GM21576 (cell line): ENCODE data around the gene ZNF30.
A peak's percentile ranks its signal among the peaks of the same experiment; 100 is the strongest.
"Not testable (repeated sequence)": the region's sequence is repeated elsewhere in the genome, so short reads cannot be mapped to it uniquely, and the experiment has no call there.

ENCODE experiments used
- ATAC-seq: cut with Tn5 transposase; IDR thresholded peaks from one replicate; pipeline ENCODE4 v1.9.1; 2021; ENCODE audit warnings: mild to moderate bottlenecking, moderate library complexity; ENCODE audit not compliant: unreplicated experiment

ZNF30 gene

GRCh38 chr19:34960103-34960805, 33.6 kb downstream of the ZNF30 start:
- ATAC-seq = no peak

GRCh38 chr19:34960940-34961679, 34.4 kb downstream of the ZNF30 start:
- ATAC-seq = no peak

DNA sequence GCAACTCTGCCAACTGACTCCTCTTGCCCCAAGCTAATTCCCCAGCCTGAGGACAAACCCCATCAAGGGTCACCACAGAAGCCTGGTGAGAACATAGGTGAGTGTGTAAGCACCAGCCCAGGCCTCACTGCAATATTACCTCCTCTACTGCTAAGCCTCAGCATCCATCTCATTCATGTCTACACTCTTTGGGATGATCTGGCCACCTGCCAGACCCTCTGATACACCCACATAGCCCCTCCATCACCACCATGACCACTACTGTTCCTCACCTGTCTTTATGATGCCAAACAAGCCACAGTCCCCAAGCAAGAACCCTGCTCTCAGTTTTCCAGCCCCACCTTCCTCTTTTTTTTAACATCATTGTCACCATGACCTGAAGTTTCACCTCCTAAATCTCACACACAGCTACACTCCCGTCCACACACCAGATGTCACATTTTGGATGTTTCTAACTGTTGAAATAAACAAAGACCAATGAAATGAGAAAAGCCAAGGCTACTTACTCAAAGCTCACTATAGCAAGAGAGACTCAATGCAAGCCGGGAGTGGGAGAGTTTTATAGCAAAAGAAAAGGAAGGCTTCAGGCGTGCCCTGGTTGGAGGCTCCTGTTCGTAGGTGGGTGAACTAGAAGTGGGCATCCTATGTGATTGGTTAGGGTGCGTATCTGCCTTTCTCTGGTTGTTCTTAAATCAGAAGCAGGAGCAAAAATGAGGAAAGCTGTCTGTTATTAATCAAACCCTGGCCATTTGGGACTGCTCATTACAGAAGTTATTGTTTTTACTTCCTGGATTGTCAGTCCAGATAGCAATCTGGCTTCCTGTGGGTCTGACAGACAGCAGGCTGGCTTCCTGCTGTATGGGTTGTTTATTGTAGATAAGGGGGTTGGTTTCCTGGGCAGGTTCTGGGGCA, 35.3 kb downstream of the ZNF30 start:
- no peak for ATAC-seq

GRCh38 chr19:34962687-34963572, 36.2 kb downstream of the ZNF30 start:
- no peak for ATAC-seq

GRCh38 chr19:34963573-34964406, 37.1 kb downstream of the ZNF30 start, which contains the start of gene ZNF792:
ZNF792 (minus strand) TSS chr19:34964229; CDS start chr19:34963662, 567 bp downstream.
- peak; percentile 58 for ATAC-seq

- no peak for ATAC-seq
Observed at GRCh38 chr19:34964598-34964997, 37.9 kb downstream of the ZNF30 start.

GRCh38 chr19:34965505-34965904, 38.8 kb downstream of the ZNF30 start:
- not testable (repeated sequence) for ATAC-seq

DNA sequence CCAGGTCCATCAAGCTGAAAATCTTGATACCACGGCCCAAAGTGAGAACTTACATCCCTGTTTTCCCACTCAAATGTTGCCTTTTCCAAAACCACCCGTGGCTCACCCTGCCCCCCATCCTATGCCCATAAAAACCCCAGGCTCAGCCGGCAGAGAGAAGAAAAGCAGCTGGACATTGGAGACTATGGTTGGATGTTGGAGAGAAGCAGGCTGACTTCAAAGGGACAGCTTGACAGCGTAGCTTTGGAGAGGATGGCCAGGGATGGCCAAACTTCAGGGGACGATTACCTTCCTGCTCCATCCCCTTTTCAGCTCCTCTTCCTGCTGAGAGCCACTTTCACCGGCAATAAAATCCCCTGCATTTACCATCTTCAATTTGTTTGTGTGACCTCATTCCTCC, 40.8 kb downstream of the ZNF30 start:
- no peak for ATAC-seq

GRCh38 chr19:34969721-34970120, 43.0 kb downstream of the ZNF30 start:
- no peak for ATAC-seq

GRCh38 chr19:34970185-34970780, 43.6 kb downstream of the ZNF30 start:
- ATAC-seq = not testable (repeated sequence)

- ATAC-seq = no peak
Observed at GRCh38 chr19:34972163-34972705, 45.5 kb downstream of the ZNF30 start.

DNA sequence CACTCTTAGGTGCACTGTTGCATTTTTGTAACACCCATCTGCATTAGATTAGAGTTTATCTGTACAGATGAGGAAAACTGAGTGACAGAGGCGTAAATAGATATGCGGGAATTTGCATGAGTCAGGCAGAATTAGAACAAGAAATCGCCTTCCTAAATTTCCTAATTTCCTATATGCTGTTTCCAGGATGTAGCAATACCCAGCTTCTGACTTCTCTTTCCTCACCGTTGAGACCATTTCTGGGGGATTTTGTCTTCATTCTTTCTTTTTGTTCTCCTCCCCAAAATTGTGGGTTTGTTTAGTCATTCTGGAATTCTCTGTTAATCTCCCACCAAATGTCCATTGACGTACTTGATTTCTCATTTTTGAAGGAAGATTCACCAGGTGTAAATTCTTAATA, 47.9 kb downstream of the ZNF30 start:
- ATAC-seq = no peak

GRCh38 chr19:34975056-34975455, 48.4 kb downstream of the ZNF30 start:
- ATAC-seq = no peak

GRCh38 chr19:34976611-34977010, 49.9 kb downstream of the ZNF30 start:
- no peak for ATAC-seq

- no peak for ATAC-seq
Observed at GRCh38 chr19:34979819-34980640, 53.3 kb downstream of the ZNF30 start.

GRCh38 chr19:34982275-34982674, 55.6 kb downstream of the ZNF30 start:
- no peak for ATAC-seq

GRCh38 chr19:34983786-34984185, 57.1 kb downstream of the ZNF30 start:
- no peak for ATAC-seq

DNA sequence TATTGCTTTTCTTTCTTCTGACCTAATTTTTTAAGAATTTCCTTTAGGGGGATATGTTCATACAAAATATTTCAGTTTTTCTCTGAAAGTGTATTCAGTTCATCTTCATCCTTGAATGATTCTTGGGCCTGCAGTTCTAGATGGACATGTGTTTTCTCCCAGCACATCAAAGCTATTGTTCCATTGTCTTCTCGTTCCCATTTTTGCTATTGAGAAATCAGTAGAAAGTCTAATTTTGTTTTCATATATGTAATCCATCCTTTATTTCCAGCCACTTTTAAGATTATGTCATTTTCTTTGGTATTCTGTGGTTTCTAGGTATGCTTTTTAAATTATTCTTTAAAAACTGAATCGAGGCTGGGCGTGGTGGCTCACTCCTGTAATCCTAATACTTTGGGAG, 57.6 kb downstream of the ZNF30 start:
- no peak for ATAC-seq
